Mononuclear cell (primary cell): ENCODE measurements around the gene GTPBP8. TPM values are rescaled to one million over a fixed set of nuclear protein-coding genes. Genes with fewer than 3 reads are reported as not detected.
"Not testable (repeated sequence)": the region's sequence is repeated elsewhere in the genome, so short reads cannot be mapped to it uniquely, and the experiment has no call there.

Experiments
- H3K27me3 ChIP-seq: 2 replicates; pipeline ENCODE4 v1.6.0; 2011; ENCODE audit warnings: low read length, control low read depth; ENCODE audit not compliant: insufficient read depth
- H3K4me1 ChIP-seq: 2 replicates; pipeline ENCODE4 v1.5.1; 2011; ENCODE audit warnings: mild to moderate bottlenecking, low read length, control low read depth; ENCODE audit not compliant: insufficient read depth
- H3K4me3 ChIP-seq: 2 replicates; pipeline ENCODE4 v1.5.1; 2011; ENCODE audit warnings: mild to moderate bottlenecking, low read length, moderate library complexity
- H3K9me3 ChIP-seq: 2 replicates; pipeline ENCODE4 v1.5.1; 2011; ENCODE audit warnings: low read depth, mild to moderate bottlenecking, control low read depth, low read length
- total RNA-seq: library from RNA; depleted of rRNA; stranded (reverse); fragments of >200 nt; gene quantifications from one replicate; pipeline ENCODE4 v1.2.3, GENCODE V29; 2012

GTPBP8 gene
- total RNA-seq, 1 donor: 40.6 TPM

DNA sequence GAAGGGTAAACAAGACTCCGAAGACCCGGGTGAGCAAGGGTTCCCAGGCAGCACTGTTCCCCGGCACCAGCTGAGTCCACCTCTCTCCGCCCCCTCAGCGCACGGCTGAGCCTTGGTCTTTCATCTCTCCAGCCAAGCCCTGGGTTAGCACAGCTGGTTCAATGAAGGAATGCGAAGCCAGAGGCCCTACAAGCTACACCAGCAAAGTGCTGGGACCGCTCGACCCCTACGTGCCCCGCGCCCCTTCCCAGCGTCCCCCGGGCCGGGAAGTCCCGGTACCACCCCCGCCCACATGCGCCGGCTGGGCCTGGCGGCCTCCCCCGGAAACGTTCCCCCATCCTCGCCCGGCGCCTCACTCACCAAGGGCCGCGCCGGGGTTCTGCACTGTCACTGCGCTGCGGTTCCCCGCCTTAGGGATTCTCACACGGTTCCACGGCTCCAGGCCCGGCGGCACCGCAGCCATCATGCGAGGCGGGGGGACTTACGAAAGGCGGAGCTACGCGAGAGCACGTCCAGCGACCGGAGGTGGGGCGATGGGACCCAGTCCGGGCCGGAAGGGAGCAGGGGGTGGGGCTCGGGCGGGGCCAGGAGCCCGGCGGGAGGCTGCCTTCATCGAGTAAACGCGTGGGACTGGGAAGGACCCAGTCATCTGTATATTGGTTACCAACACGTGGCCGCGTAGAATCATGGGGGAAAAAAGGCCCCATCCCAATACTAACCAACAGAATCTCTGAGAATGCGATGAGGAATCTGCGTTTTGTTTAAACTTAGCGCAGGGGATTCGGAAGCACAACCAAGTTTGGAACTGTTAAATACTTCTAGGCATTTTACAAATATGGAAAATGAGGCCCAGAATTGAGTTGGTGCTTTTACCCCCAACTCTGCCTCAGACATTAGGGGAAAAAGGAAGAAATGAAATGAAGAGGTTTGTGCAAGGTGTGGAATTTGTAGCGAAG, 28.7 kb downstream of the GTPBP8 start:
- no peaks in the 10 kb centered on the region for H3K27me3 ChIP-seq
- no peaks in the 10 kb centered on the region for H3K9me3 ChIP-seq
- peak overlapping the region; percentile 69 for H3K4me3 ChIP-seq
- peaks cover 23% of the 10 kb centered on the region for H3K4me1 ChIP-seq

DNA sequence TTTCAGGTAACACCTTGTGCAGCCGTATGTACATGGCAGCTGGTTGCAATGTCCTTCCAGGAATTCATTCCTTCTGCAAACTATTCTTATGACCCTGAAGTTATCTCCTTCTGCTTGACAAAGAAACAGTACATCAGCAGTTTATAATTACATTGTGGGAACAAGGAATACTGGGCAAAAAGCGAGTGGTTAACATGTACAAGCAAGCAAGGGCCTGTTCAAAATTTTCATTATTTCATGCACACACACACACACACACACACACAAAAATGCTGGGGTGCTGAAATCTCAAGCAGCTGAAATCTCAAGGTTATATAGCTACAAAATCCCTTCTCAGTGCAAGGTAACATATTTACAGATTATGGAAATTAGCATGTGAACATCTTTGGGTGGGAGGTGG, 30.7 kb downstream of the GTPBP8 start:
- Histone ChIP-seq H3K27me3 (no peaks in the 10 kb centered on the region), H3K4me1 (peaks cover 19% of the 10 kb centered on the region), H3K4me3 (no peak overlapping the region), H3K9me3 (no peaks in the 10 kb centered on the region)

DNA sequence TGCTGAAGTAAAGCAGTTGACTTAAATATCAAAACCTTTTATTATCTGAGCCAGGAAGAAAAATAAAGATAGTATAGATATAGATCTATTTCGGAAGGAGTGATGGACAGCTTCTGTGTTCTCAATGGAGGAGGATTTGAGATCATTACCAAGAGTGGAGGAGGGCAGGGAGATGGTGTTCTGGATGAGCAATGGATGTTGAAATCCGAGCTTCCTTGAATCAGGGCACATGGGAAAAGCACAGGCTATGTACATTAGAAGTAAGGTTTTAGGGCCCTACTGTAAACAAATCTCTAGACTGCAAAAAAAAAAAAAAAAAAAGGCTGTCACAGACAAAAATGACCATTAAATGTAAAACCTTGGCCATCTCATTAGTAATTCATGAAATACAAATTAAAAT, 43.2 kb downstream of the GTPBP8 start:
- H3K27me3 ChIP-seq: no peaks in the 10 kb centered on the region
- H3K4me3 ChIP-seq: no peak overlapping the region

DNA sequence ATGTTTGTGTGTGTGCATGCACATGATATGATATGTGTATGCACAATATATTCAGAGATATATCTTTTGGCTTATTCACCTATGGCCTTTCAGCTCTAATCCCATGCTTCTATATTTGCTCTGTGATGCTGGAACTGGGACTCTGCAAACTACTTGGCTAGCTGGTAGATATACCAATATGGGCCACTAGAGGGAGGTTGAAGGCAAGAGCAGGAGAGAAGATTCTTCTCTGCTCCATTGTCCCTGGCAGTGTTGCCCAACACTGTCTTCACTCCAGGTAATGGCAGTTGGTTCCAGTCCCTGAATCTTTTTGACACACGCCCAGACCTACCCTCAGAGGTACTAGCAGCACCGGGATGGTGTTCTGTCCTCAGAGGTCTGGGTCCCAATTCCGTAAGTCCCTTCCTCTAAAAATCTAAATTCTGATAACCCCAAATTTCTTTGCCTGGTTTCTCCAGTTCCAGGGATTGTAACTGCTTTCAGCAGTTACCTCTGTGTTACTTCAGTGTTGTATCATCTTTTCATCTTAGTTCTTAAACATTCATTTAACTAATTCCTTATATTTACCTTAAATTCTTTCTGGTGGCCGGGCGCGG, 44.7 kb downstream of the GTPBP8 start:
- no peaks in the 10 kb centered on the region for H3K27me3 ChIP-seq
- no peak overlapping the region for H3K4me3 ChIP-seq
- H3K9me3 ChIP-seq: no peaks in the 10 kb centered on the region
- H3K4me1 ChIP-seq: no peaks in the 10 kb centered on the region

More for the DNA sequence above, 43.2 kb downstream of the GTPBP8 start:
- H3K4me1 ChIP-seq: no peaks in the 10 kb centered on the region
- no peaks in the 10 kb centered on the region for H3K9me3 ChIP-seq

DNA sequence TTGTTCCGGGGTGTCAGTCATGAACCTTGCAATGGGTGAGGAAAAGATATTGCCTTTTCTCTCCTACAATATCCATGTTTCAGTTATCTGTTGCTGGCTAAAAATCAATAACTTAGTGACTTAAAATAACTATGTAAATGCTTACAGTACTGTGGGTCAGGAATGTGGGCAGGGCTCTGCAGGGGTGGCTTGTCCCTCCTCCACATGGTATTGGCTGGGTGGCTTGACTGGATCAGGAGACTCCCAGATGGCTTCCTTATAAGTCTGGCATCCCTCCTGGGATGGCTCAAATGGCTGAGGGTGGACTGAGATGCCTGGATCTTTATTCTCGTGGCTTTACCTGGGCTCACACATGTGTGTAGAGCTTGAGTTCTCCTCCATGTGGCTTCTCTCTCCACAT, 47.5 kb downstream of the GTPBP8 start:
- no peaks in the 10 kb centered on the region for H3K27me3 ChIP-seq
- no peak overlapping the region for H3K4me3 ChIP-seq
- H3K9me3 ChIP-seq: no peaks in the 10 kb centered on the region
- no peaks in the 10 kb centered on the region for H3K4me1 ChIP-seq

DNA sequence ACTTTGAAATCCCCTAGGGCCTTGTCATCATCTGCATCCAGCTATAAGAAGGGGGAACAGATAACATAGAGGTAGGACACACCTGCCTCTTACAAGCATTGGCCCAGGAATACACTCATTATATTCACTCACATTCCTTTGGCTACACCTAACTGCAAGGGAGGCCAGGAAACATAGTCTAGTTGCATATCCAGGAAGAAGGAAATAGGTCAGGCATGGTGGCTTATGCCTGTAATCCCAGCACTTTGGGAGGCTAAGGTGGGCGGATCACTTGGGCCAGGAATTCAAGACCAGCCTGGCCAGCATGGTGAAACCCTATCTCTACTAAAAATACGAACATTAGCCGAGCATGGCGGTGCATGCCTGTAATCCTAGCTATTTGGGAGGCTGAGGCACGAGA, 48.8 kb downstream of the GTPBP8 start:
- Histone ChIP-seq H3K4me3 (no peak overlapping the region), H3K9me3 (no peaks in the 10 kb centered on the region), H3K27me3 (no peaks in the 10 kb centered on the region), H3K4me1 (no peaks in the 10 kb centered on the region)

DNA sequence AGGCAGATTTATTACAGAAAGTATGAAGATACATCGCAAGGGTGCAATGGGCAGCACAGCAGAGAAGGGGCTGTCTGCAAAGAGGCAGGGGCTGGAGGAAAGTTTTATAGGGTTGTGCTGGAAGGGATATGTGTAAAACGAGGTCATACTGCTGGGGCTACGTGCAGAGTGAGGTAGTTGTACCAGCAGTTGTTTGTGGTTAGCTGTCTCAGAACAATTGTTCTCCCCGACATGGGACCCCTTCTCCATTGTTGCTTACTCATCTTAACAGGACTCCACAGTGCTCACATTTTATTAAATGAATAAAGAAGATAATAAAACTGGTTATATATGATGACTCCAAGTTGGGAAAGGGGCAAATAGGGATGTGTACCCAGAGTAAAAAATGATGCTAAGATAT, 49.4 kb downstream of the GTPBP8 start:
- no peak overlapping the region for H3K4me3 ChIP-seq
- no peaks in the 10 kb centered on the region for H3K9me3 ChIP-seq
- no peaks in the 10 kb centered on the region for H3K4me1 ChIP-seq
- no peaks in the 10 kb centered on the region for H3K27me3 ChIP-seq

DNA sequence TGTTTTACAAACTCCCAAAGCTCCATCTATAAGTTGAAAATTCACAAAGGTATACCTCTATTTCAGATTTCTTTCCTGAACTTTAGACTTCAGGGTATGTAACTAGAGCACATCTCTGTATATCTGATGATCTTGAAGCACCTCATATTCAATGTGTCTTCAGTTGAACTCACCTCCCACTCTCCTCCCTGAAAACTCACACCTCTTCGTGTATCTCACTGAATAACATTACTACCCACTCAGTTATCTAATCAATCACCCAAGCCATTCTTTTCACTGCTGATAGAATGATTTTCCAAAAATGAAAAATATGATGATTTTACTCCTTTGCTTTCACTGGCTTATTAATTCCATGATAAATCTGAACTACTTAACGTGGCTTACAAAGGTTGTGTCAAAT, 52.9 kb downstream of the GTPBP8 start:
- no peaks in the 10 kb centered on the region for H3K27me3 ChIP-seq
- no peak overlapping the region for H3K4me3 ChIP-seq
- H3K4me1 ChIP-seq: no peaks in the 10 kb centered on the region
- H3K9me3 ChIP-seq: no peaks in the 10 kb centered on the region

DNA sequence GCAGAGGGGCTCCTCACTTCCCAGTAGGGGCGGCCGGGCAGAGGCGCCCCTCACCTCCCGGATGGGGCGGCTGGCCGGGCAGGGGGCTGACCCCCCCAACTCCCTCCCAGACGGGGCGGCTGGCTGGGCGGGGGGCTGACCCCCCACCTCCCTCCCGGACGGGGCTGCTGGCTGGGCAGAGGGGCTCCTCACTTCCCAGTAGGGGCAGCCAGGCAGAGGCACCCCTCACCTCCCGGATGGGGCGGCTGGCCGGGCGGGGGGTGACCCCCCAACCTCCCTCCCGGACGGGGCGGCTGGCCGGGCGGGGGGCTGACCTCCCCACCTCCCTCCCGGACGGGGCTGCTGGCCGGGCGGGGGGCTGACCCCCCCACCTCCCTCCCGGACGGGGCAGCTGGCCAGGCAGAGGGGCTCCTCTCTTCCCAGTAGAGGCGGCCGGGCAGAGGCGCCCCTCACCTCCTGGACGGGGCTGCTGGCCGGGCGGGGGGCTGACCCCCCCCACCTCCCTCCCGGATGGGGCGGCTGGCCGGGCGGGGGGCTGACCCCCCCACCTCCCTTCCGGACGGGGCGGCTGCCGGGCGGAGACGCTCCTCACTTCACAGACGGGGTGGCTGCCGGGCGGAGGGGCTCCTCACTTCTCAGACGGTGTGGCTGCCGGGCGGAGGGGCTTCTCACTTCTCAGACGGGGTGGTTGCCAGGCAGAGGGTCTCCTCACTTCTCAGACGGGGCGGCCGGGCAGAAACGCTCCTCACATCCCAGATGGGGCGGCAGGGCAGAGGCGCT, 55.6 kb downstream of the GTPBP8 start:
- not testable (repeated sequence) for H3K4me3 ChIP-seq, H3K4me1 ChIP-seq, H3K27me3 ChIP-seq, H3K9me3 ChIP-seq

DNA sequence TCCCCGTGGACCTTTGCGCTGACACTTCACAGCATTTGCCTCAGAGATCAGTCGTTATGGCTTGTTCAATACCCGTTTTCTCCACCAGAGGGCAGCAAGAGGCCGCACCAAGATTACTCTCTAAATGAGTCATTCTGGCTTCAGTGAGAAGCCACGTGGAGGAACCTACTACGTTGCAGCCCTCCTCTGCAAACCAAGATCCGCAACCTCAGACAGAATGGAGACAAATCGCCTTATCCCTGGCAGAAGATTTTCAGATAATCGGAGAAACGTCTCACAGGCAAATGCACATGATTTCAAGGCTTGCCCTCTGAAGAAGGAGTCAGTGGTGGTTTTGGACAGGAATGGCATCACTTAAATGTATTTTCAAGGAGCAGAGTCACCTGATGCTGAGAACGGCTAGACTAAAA, 60.5 kb downstream of the GTPBP8 start:
- no peaks in the 10 kb centered on the region for H3K9me3 ChIP-seq
- H3K4me3 ChIP-seq: no peak overlapping the region
- H3K4me1 ChIP-seq: peaks cover 49% of the 10 kb centered on the region
- H3K27me3 ChIP-seq: no peaks in the 10 kb centered on the region

Other genes with a start within 250 kb of the GTPBP8 start
- gene CD200R1L, start 144.1 kb upstream of the GTPBP8 start, total RNA-seq: not detected
- 5.1 TPM for gene CD200R1, start 15.9 kb upstream of the GTPBP8 start, total RNA-seq
- gene BOC, start 220.6 kb downstream of the GTPBP8 start, total RNA-seq: not detected